ENCODE data around the gene C19orf44. TPM values are rescaled to one million over a fixed set of nuclear protein-coding genes. Genes with fewer than 3 reads are reported as not detected.
"Not testable (repeated sequence)": the region's sequence is repeated elsewhere in the genome, so short reads cannot be mapped to it uniquely, and the experiment has no call there.

The C19orf44 gene
- total RNA-seq, 1 donor from 2014 or later: 7.4 TPM

GRCh38 chr19:16470911-16471811 lies 25.0 kb upstream of the C19orf44 start:
- Histone ChIP-seq H3K4me1 (peaks cover 37% of the 10 kb centered on the region), H3K36me3 (no peaks in the 10 kb centered on the region), H3K27me3 (no peaks in the 10 kb centered on the region), H3K27ac (peak overlapping the region; percentile 91), H3K9me3 (no peaks in the 10 kb centered on the region), H3K4me3 (peak overlapping the region; percentile 81 to 88)
- no peak for DNase-seq (ENCODE audit: extremely low spot score in 2 of 2)
- intact Hi-C loops (cut with DNase I): no loop called here
- TF ChIP-seq POLR2AphosphoS5 (IDR thresholded peaks at IDR 0.05; ENCODE audit: insufficient read depth in 1 of 2, low read depth in 1 of 2) (peak in 1 of 2 donors; percentile 49), POLR2A (IDR thresholded peaks at IDR 0.05) (no peak), CTCF (IDR thresholded peaks at IDR 0.05) (no peak)

- H3K9me3 ChIP-seq; H3K27me3 ChIP-seq; H3K36me3 ChIP-seq; intact Hi-C loops (cut with DNase I); DNase-seq (ENCODE audit: extremely low spot score in 2 of 2): not testable (repeated sequence)
- Histone ChIP-seq H3K4me1 (peaks cover 37% of the 10 kb centered on the region), H3K4me3 (peak overlapping the region; percentile 81 to 88), H3K27ac (peak overlapping the region; percentile 91)
These were observed 23.7 kb upstream of the C19orf44 start for GRCh38 chr19:16472559-16472899.

- no peak overlapping the region for H3K27ac ChIP-seq
- TF ChIP-seq CTCF (IDR thresholded peaks at IDR 0.05): no peak
- no peak for TF ChIP-seq POLR2AphosphoS5 (IDR thresholded peaks at IDR 0.05; ENCODE audit: insufficient read depth in 1 of 2, low read depth in 1 of 2)
- TF ChIP-seq POLR2A (IDR thresholded peaks at IDR 0.05): no peak
- H3K9me3 ChIP-seq: no peaks in the 10 kb centered on the region
- no peak overlapping the region for H3K4me3 ChIP-seq
- H3K36me3 ChIP-seq: no peaks in the 10 kb centered on the region
- H3K27me3 ChIP-seq: no peaks in the 10 kb centered on the region
- H3K4me1 ChIP-seq: peaks cover 32% of the 10 kb centered on the region
- intact Hi-C loops (cut with DNase I): no loop called here
- no peak for DNase-seq (ENCODE audit: extremely low spot score in 2 of 2)
These were observed 23.2 kb upstream of the C19orf44 start for GRCh38 chr19:16472992-16473391.

GRCh38 chr19:16473875-16474392 lies 22.3 kb upstream of the C19orf44 start:
- intact Hi-C loops (cut with DNase I): no loop called here
- no peak overlapping the region for H3K4me3 ChIP-seq
- no peak for DNase-seq (ENCODE audit: extremely low spot score in 2 of 2)
- H3K27ac ChIP-seq: no peak overlapping the region
- H3K9me3 ChIP-seq: no peaks in the 10 kb centered on the region
- no peaks in the 10 kb centered on the region for H3K36me3 ChIP-seq
- H3K27me3 ChIP-seq: no peaks in the 10 kb centered on the region
- peaks cover 24% of the 10 kb centered on the region for H3K4me1 ChIP-seq
- TF ChIP-seq CTCF (IDR thresholded peaks at IDR 0.05) (no peak), POLR2AphosphoS5 (IDR thresholded peaks at IDR 0.05; ENCODE audit: insufficient read depth in 1 of 2, low read depth in 1 of 2) (no peak), POLR2A (IDR thresholded peaks at IDR 0.05) (no peak)

- Histone ChIP-seq H3K9me3 (no peaks in the 10 kb centered on the region), H3K36me3 (no peaks in the 10 kb centered on the region), H3K4me3 (no peak overlapping the region), H3K27ac (no peak overlapping the region), H3K4me1 (no peaks in the 10 kb centered on the region), H3K27me3 (no peaks in the 10 kb centered on the region)
- DNase-seq (ENCODE audit: extremely low spot score in 2 of 2): no peak
- TF ChIP-seq POLR2AphosphoS5 (IDR thresholded peaks at IDR 0.05; ENCODE audit: insufficient read depth in 1 of 2, low read depth in 1 of 2): no peak
- no peak for TF ChIP-seq POLR2A (IDR thresholded peaks at IDR 0.05)
- no peak for TF ChIP-seq CTCF (IDR thresholded peaks at IDR 0.05)
- intact Hi-C loops (cut with DNase I): no loop called here
These were observed 19.8 kb upstream of the C19orf44 start for GRCh38 chr19:16476401-16476800.

Measured in vagina (tissue), 2 donors.